C4-2B (cell line): ENCODE data around the gene LOXL4.

Experiments used
- H3K27ac ChIP-seq: fragments of 450-650 bp; 2 replicates; pipeline ENCODE4 v1.5.1; 2017
- CTCF ChIP-seq: fragments of 450-650 bp; conservative IDR thresholded peaks from 2 replicates; pipeline ENCODE4 v1.5.1; 2017; ENCODE audit warnings: mild to moderate bottlenecking
- ZFX ChIP-seq: fragments of 450-650 bp; IDR thresholded peaks from 2 replicates; pipeline ENCODE4 v1.6.1; 2017

LOXL4 gene

GRCh38 chr10:98276311-98276710 is 8.3 kb upstream of the LOXL4 start:
- no peak overlapping the region for H3K27ac ChIP-seq
- TF ChIP-seq CTCF (no peak), ZFX (no peak)

- TF ChIP-seq ZFX (no peak), CTCF (no peak)
- H3K27ac ChIP-seq: no peak overlapping the region
These were observed 6.6 kb upstream of the LOXL4 start for GRCh38 chr10:98274562-98274961.

- H3K27ac ChIP-seq: no peak overlapping the region
- TF ChIP-seq CTCF: no peak
- no peak for TF ChIP-seq ZFX
These were observed 5.3 kb upstream of the LOXL4 start for GRCh38 chr10:98273057-98273850.

GRCh38 chr10:98272656-98273055 is 4.7 kb upstream of the LOXL4 start:
- no peak for TF ChIP-seq ZFX
- no peak for TF ChIP-seq CTCF

GRCh38 chr10:98272245-98272644 is 4.3 kb upstream of the LOXL4 start:
- TF ChIP-seq ZFX (no peak), CTCF (no peak)
- no peak overlapping the region for H3K27ac ChIP-seq

More at GRCh38 chr10:98272656-98273055, 4.7 kb upstream of the LOXL4 start:
- no peak overlapping the region for H3K27ac ChIP-seq

GRCh38 chr10:98270786-98271185 is 2.8 kb upstream of the LOXL4 start:
- H3K27ac ChIP-seq: no peak overlapping the region
- TF ChIP-seq ZFX (no peak), CTCF (no peak)

GRCh38 chr10:98270073-98270740 is 2.2 kb upstream of the LOXL4 start:
- H3K27ac ChIP-seq: no peak overlapping the region

More at GRCh38 chr10:98270073-98270740, 2.2 kb upstream of the LOXL4 start:
- TF ChIP-seq ZFX: no peak
- TF ChIP-seq CTCF: no peak
